B cell (primary cell): ENCODE results near the gene NFAT5.

Experiments
- EZH2 ChIP-seq: IDR thresholded peaks from 2 replicates; pipeline ENCODE4 v1.6.1; 2012; ENCODE audit warnings: borderline replicate concordance, low read depth, mild to moderate bottlenecking, moderate library complexity, low read length; ENCODE audit not compliant: insufficient read depth, poor library complexity, severe bottlenecking
- TF ChIP-seq, protein P1 (sequence below): fragments of 200-600 bp; IDR thresholded peaks from one replicate; pipeline ENCODE4 v1.8.0; 2022; ENCODE audit warnings: antibody characterized with exemption, mild to moderate bottlenecking

- TF ChIP-seq, protein P1, sequence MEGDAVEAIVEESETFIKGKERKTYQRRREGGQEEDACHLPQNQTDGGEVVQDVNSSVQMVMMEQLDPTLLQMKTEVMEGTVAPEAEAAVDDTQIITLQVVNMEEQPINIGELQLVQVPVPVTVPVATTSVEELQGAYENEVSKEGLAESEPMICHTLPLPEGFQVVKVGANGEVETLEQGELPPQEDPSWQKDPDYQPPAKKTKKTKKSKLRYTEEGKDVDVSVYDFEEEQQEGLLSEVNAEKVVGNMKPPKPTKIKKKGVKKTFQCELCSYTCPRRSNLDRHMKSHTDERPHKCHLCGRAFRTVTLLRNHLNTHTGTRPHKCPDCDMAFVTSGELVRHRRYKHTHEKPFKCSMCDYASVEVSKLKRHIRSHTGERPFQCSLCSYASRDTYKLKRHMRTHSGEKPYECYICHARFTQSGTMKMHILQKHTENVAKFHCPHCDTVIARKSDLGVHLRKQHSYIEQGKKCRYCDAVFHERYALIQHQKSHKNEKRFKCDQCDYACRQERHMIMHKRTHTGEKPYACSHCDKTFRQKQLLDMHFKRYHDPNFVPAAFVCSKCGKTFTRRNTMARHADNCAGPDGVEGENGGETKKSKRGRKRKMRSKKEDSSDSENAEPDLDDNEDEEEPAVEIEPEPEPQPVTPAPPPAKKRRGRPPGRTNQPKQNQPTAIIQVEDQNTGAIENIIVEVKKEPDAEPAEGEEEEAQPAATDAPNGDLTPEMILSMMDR, result no peak
- no peak for TF ChIP-seq EZH2
Observed at GRCh38 chr16:69553332-69553731, 12.4 kb upstream of the NFAT5 start.
